Muscle of back (tissue), 11 donors: ENCODE data around the gene JAGN1. TPM values are rescaled to one million over a fixed set of nuclear protein-coding genes. Genes with fewer than 3 reads are reported as not detected.
"Not testable (repeated sequence)": the region's sequence is repeated elsewhere in the genome, so short reads cannot be mapped to it uniquely, and the experiment has no call there.

Source experiments
- DNase-seq, 3 donors: peaks; one replicate each; pipeline versions ENCODE4 v3.0.0 to v3.0.0-alpha.2; 2013
- polyA plus RNA-seq, 10 donors: library from polyadenylated mRNA; unstranded; fragments of 120-200 nt; gene quantifications; one replicate each; pipeline ENCODE4 v1.2.1, GENCODE V29; 2013; ENCODE audit not compliant: insufficient read length in 10 of 10

JAGN1 gene
- polyA plus RNA-seq, 10 donors: 24.6 to 33.7 (median 28.8) TPM

DNA sequence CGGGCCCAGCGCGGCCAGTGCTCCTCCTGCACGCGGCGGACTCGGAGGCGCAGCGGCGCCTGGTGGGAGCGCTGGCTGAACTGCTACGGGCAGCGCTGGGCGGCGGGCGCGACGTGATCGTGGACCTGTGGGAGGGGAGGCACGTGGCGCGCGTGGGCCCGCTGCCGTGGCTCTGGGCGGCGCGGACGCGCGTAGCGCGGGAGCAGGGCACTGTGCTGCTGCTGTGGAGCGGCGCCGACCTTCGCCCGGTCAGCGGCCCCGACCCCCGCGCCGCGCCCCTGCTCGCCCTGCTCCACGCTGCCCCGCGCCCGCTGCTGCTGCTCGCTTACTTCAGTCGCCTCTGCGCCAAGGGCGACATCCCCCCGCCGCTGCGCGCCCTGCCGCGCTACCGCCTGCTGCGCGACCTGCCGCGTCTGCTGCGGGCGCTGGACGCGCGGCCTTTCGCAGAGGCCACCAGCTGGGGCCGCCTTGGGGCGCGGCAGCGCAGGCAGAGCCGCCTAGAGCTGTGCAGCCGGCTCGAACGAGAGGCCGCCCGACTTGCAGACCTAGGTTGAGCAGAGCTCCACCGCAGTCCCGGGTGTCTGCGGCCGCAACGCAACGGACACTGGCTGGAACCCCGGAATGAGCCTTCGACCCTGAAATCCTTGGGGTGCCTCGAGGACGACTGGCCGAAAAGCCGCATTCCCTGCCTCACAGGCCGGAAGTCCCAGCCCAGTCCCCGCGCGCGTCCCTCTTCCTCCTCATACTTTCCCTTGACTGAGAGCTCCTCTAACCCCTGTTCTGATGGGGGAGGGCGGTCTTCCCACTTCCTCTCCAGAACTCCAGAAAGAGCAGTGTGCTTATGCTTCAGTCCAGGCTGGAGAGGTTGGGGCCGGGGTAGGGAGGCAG lies 25.1 kb downstream of the JAGN1 start:
- peak; percentile 72 to 94 (median 80) for DNase-seq

DNA sequence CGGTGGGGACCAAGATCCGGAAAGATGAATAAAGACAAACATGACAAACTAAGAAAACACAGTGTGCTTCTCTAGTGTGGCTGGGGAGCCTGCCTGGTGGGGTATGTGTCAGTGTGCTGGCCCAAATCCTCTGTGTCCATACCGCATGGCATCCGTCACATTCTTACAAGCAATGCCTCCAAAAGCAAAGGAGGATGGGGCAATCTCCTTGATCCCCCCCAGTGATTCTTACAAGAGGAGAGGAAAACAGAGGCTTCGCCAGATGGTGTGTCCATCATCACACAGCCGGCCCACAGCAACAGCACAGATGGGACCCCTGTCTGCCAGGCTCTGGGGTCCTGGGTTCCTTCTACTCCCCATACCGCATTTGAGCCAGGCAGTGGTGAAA lies 25.9 kb downstream of the JAGN1 start:
- DNase-seq: peak in 1 of 3 donors; percentile 21

DNA sequence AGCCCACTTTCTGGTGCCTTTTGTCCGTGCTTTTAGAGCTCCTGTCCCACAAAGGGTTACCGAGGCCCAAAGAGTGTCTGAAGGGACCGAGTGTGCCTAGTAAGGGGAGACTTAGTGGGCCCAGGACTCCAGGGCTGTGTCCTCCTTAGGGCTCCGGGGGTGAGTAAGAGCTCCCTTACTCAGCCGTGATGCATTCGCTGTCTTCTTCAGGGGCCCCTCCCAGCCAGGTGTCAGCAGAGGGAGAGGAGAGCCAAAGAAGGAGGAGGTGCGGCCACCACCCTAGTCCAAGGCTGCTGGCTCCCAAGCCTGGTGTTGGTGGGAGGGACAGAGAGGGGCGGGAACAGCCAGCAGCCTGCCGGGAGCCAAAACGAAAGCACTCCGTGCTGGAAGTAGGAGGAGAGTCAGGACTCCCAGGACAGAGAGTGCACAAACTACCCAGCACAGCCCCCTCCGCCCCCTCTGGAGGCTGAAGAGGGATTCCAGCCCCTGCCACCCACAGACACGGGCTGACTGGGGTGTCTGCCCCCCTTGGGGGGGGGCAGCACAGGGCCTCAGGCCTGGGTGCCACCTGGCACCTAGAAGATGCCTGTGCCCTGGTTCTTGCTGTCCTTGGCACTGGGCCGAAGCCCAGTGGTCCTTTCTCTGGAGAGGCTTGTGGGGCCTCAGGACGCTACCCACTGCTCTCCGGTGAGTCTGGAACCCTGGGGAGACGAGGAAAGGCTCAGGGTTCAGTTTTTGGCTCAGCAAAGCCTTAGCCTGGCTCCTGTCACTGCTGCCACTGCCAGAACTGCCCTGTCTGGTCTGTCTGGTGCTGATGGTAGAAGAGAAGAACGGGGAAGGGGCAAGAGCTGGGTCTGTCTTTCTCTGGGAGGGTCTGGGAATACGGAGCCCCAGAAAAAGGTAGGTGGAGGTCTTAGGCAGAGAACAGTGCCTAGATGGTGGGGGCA lies 26.6 kb downstream of the JAGN1 start, which contains the start of gene IL17RC:
Gene IL17RC, plus strand, starts transcription at position 365 of the 947 bp plus-strand sequence. Its CDS starts 218 bp downstream, at position 583.
- DNase-seq: peak; percentile 89 to 96 (median 90)

DNA sequence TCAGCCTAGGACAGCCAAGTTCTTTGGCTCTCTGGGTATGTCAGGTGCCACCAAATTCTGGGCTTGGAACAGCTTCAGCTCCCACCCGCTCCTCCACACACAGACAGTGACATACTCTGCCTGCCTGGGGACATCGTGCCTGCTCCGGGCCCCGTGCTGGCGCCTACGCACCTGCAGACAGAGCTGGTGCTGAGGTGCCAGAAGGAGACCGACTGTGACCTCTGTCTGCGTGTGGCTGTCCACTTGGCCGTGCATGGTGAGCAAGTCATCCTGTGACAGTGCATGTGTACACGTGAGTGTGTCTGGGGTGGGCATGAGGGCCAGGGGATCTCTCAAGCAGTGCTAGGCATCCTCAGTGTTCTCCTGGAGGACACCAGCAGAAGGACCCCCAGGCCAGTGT lies 27.4 kb downstream of the JAGN1 start:
- no peak for DNase-seq

DNA sequence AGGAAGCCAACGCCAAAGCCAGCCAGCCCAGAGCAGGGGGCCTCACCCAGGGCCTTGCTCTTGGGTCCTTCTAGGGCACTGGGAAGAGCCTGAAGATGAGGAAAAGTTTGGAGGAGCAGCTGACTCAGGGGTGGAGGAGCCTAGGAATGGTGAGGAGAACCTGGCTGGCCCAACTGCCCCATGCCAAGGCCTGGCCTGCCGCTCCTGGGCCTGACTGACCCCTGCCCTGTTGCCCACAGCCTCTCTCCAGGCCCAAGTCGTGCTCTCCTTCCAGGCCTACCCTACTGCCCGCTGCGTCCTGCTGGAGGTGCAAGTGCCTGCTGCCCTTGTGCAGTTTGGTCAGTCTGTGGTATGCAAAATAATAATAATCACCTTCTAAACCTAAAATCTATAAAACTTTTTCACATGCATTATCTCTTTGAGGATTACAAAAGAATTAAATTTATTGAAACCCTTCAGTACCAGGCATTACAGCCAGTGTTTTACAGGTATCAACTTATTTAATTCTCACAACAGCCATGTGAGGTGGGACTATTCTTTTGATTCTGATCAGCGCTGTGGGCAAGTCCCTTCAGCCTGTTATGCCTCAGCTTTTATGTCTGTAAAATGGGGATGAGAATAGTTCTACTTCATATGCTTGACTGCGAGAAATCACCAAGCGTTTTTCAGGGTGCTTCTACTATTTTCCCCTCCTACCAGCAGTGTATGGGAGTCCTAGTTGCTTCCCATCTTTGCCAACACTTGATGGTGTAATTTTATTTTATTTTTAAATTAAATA lies 28.0 kb downstream of the JAGN1 start:
- no peak for DNase-seq

DNA sequence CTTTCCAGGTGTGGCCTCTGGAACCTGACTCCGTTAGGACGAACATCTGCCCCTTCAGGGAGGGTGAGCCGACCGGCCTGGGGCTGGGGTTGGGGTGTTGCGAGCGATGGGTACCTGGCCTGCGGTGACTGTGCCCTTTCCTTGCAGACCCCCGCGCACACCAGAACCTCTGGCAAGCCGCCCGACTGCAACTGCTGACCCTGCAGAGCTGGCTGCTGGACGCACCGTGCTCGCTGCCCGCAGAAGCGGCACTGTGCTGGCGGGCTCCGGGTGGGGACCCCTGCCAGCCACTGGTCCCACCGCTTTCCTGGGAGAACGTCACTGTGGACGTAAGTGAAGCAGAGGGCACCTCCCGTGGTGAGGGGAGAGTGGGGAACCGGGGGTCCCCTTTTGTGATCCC lies 37.7 kb downstream of the JAGN1 start:
- no peak for DNase-seq

DNA sequence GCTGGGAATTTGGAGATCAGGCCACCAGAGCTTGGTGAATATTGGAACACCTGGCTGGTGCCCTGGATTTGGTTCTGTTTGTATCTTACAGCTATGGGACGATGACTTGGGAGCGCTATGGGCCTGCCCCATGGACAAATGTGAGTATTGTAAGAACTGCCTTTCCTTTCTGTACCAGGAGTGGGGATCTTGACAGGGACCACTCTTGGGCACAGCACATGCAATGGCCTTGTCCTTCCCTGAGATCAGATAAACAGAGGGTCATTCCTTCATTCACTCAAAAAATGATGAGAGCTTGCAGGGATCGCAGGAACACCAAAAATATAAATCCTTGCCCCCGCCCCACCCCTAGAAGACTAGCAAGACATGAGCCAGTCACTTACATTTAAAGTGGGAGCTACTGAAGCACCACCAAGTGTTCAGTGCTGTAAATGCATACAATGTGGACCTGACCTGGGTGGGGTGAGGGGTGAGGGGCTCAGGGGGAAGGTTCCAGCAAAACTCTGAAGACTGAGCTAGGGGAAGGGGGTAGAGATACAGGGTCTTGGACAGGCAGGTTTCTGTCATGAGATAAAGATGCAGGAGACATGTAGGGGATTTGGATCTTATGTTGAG lies 40.5 kb downstream of the JAGN1 start:
- no peak for DNase-seq

DNA sequence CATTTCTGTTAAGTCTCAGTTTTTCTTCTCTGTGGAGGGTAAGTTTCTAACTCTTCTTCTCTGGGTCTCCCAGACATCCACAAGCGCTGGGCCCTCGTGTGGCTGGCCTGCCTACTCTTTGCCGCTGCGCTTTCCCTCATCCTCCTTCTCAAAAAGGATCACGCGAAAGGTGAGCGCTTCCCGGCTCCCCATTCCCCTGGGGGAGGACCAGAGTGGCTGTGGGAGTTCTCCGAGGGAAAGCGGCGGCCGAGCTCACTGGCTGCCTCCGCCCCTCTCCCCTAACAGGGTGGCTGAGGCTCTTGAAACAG lies 42.1 kb downstream of the JAGN1 start:
- DNase-seq: no peak

DNA sequence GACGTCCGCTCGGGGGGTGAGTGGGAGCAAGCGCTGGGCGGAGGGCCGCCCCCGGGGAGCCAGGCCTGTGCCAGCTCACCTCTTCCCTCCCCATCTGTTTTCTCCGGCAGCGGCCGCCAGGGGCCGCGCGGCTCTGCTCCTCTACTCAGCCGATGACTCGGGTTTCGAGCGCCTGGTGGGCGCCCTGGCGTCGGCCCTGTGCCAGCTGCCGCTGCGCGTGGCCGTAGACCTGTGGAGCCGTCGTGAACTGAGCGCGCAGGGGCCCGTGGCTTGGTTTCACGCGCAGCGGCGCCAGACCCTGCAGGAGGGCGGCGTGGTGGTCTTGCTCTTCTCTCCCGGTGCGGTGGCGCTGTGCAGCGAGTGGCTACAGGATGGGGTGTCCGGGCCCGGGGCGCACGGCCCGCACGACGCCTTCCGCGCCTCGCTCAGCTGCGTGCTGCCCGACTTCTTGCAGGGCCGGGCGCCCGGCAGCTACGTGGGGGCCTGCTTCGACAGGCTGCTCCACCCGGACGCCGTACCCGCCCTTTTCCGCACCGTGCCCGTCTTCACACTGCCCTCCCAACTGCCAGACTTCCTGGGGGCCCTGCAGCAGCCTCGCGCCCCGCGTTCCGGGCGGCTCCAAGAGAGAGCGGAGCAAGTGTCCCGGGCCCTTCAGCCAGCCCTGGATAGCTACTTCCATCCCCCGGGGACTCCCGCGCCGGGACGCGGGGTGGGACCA lies 42.6 kb downstream of the JAGN1 start:
- DNase-seq: peak; percentile 66 to 90 (median 73)

DNA sequence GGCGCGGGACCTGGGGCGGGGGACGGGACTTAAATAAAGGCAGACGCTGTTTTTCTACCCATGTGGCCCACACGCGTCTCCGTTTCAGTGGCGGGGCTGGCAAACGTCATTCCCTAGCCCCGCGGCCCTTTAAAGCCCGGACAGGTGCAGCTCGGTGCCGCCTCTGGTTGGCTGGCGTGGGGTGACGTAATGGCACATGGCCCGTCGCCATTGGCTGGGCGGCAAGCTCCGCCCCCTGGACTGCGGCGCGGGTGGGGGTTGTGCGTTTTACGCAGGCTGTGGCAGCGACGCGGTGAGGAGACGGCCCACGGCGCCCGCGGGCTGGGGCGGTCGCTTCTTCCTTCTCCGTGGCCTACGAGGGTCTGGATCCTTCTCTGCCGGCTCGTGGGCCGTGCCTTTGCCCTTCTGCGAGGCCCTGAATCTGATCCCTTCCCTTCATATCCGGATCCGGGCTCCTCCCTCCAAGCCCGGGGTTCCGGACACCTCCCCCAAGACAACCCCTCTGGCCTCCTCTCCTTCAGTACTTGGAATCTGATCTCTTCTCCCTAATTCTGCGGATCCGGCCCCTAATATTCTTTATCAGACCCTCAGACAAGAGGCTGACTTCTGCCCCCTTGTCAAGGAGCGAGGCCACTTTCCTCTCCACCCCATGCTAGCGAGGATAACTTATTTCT lies 43.3 kb downstream of the JAGN1 start, which contains the start of gene CRELD1:
Gene CRELD1, plus strand, starts transcription at position 274 of the 674 bp plus-strand sequence. CDS start 605 bp downstream, outside the sequence.
- peak; percentile 90 to 98 (median 96) for DNase-seq

DNA sequence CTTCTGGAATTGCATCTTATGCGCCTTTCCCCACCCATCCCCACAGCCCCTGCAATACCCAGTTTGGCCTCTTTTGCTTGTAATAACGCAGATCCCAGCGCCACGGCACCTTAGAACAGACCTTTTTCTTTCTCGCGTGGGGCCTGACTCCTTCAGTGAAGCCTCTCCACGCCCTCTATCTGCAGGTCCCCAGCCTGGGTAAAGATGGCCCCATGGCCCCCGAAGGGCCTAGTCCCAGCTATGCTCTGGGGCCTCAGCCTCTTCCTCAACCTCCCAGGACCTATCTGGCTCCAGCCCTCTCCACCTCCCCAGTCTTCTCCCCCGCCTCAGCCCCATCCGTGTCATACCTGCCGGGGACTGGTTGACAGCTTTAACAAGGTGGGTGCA lies 43.8 kb downstream of the JAGN1 start:
- no peak for DNase-seq

DNA sequence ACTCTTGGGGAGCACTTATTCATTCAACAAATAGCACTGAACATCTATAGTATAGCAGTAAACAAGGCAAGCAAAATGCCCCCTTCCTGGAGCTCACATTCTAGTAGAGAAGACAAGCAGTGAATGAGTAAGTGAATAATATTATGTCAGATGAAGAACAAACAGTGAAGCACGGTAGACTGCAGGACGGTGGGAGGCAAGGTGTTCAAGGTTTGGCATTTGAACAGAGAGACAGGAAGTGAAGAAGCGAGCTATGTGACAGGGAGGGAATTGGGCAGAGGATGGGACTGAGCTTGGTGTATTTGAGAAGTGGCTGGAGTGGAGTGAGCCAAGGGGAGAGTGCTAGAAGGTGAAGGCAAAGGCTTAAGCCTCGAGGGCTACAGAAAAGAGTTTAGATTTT lies 44.6 kb downstream of the JAGN1 start:
- no peak for DNase-seq

DNA sequence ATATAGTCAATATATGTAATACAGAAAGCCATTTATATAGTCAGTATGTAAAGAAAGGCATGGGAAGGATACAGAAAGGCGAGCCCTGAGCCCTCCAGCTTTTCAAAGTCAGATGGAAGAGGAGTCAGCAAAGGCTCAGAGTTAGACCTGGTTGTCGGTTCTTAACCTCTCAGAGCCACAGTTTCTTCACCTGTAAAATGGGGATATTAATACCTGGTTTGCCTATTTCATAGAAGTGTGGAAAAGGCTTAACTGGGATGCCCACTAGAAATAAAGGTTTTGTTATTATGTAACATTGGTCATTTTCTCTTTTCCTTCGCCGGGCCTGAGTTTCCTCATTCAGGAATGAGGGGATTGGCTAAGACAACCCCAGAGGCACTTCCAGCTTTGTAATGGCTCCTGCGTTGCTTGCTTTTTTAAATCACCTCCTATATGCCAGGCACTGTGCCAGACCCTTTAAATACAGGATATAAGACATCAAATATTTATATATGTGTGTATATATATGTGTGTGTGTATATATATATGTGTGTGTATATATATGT lies 45.6 kb downstream of the JAGN1 start:
- no peak for DNase-seq

DNA sequence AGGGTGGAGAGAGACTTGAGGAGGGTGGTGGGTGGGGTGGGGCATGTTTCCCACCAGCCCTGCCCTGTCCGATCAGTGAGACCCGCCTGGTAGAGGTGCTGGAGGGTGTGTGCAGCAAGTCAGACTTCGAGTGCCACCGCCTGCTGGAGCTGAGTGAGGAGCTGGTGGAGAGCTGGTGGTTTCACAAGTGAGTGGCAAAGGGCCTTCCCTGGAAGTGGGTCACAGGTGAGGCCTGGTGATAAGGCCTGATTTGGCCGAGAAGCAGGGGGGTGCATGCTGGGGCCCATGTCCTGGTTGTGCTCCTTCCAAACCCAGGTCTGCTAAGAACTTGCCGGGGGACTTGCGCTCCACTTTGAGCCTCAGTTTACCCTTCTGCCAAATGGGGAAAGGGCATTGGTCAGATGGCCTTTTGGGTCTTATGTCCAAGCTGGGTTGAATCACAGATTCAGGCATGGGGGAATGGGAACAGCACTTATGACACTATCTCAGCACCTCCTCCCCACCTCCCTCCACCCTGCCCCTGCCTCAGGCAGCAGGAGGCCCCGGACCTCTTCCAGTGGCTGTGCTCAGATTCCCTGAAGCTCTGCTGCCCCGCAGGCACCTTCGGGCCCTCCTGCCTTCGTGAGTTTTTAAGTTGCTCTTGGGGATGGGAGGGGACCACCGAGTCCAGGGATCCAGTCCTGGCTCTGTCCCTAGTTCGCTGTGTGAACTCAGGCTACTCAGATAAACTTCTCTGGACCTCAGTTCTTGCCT lies 47.3 kb downstream of the JAGN1 start:
- no peak for DNase-seq

DNA sequence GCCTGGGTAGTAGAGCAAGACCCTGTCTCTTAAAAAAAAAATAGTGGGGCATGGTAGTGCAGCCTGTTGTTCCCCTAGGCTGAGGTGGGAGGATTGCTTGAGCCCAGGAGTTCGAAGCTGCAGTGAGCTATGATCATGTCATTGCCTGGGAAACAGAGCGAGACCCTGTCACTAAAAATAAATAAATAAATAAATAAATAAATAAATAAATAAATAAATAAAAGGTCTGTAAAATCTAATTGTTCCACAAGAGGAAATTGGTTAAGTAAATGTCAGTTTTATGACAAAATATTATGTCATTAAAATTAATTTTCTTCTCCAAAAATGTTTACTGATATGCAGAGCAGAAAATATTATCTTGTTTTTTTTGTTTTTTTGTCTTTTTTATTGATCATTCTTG lies 48.6 kb downstream of the JAGN1 start:
- no peak for DNase-seq

DNA sequence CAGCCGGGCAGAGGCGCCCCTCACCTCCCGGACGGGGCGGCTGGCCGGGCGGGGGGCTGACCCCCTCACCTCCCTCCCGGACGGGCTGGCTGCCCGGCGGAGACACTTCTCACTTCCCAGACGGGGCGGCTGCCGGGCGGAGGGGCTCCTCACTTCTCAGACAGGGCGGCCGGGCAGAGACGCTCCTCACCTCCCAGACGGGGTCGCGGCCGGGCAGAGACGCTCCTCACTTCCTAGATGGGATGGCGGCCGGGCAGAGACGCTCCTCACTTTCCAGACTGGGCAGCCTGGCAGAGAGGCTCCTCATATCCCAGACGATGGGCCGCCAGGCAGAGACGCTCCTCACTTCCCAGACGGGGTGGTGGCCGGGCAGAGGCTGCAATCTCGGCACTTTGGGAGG lies 49.5 kb downstream of the JAGN1 start:
- not testable (repeated sequence) for DNase-seq

DNA sequence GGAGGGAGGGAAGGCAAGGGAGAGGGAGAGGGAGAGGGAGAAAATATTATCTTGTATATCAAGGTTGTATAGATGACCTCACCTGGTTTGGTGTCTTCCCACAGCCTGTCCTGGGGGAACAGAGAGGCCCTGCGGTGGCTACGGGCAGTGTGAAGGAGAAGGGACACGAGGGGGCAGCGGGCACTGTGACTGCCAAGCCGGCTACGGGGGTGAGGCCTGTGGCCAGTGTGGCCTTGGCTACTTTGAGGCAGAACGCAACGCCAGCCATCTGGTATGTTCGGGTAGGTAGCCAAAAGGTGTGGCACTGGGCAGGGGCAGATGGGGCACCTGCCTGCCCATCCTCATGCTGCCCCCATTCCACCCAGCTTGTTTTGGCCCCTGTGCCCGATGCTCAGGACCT lies 50.3 kb downstream of the JAGN1 start:
- DNase-seq: no peak

DNA sequence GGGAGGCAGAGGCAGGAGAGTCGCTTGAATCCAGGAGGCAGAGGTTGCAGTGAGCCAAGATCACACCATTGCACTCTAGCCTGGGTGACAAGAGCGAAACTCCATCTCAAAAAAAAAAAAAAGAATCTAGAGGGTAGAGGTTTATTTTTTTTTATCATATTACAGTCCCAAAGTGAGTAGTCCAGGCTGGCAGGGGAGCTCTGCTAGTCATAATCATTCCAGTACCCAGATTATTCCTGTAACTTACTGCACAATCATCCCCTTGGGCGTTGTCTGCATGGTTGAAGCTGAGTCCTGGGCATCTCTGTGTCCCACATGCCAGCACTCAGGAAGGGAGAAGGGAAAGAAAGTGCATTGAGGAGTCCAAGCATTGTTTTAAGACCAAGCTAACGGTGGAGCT lies 51.8 kb downstream of the JAGN1 start:
- no peak for DNase-seq
